ENCODE results near the gene LIMK2.
"Not testable (repeated sequence)": the region's sequence is repeated elsewhere in the genome, so short reads cannot be mapped to it uniquely, and the experiment has no call there.

Gene LIMK2

GRCh38 chr22:31288496-31289240, 76.6 kb downstream of the LIMK2 start:
- in situ Hi-C loops (cut with MboI; ENCODE audit: low sequenced_read_pairs): no loop called here

DNA sequence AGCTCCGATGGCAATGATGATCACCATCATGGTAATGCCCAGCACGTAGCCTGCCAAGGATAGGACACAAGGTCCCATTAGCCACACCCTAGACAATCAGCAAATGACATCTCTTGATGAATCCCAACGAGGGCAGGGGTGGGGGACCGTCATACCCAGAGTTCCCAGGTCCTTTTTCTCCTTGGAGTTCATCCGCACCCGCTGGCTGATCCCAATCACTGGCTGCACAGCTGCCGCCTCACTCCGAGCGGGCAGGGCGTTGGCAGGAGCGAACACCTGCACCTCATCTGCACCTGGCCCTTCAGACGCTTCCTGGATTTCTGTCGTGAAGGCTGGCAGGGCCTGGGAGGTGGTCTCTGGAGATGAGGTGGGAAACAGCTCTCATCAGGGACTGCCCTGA, 77.2 kb downstream of the LIMK2 start:
- in situ Hi-C loops (cut with MboI; ENCODE audit: low sequenced_read_pairs): no loop called here

DNA sequence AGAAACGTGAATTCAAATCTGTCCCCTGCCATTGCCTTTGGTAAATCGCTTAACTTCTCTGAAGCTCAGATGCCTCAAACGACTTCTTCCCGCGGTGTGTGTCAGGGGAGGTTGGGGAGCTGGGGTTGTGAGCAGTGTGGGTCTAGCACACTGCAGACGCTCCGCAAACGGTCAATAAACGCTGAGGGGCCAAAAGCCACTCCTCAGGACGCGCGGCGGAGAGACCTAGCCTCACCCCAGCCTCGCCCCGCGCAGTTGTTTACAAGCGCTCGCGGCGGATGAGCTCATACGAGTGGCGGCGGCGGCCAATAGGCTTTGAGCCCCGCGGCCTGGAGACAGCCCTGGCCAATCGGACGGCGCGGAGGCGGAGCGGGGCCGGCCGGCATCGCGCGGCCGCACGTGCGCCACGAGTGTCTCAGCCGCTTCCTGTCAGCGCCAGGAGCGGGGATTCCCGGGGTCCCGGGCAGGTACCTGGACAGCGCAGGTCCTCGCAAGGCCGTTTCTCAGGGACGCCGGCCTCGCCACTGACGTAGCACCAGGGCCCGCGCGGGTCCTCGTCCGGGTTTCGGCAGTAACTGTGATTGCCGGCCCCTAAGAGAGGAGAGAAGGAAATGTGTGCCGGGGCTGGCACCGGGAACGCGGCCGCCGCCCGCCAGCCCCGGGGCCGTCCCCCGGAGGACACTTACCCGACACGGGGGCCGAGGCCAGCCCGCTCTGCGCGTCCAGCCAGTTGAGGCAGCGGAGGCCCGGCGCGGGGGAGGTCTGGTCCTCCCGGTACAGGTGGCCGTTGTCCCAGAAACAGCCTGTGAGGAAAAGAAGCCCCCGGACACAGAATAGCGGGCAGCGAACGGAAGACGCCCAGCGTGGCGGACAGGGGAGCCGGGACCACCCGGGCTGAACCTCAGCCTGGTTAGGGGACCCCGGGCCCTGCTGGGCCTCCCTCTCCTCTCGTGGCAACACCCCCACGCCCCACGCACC, 78.7 kb downstream of the LIMK2 start:
- in situ Hi-C loops (cut with MboI; ENCODE audit: low sequenced_read_pairs): no loop called here

DNA sequence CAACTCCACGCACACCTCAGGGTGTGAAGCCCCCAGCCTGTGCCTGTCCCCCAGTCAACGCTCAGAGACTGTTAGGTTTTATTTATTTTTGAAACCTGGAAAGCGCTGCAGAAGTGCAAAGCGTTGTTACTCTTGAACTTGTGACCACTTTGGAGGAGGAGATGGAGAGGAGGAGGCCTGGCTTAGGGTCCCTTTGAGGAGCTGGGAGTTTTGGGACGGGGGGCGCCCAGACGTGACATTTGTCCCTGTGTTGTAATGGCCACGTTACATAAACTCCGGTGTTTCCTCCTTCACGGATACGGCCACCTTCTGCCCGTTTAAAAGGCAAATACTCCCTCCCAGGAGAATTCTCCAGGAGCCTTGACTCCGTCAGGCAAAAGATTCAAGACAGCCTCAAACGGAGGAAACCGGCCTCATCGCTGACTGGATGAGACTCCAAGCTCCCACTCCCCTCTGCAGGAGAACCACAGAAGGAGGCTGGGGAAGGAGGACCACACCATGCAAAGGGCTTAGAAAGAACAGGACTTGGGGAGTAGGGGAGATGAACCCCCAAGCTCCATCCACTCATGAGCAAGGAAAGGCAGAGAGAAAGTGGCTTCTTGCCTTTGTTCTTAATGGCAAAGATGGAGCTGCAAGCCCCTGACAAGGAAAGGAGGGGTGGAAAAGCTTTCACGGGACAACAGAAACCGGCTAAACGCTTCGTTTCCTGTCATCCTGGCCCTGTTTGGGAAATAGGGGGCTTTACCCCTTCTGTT, 79.6 kb downstream of the LIMK2 start:
- in situ Hi-C loops (cut with MboI; ENCODE audit: low sequenced_read_pairs): no loop called here

GRCh38 chr22:31292236-31292989, 80.3 kb downstream of the LIMK2 start, which contains the start of gene PIK3IP1:
TSS of gene PIK3IP1 (minus strand) at chr22:31292488. CDS start at chr22:31292344, 144 bp downstream.
- in situ Hi-C loops (cut with MboI; ENCODE audit: low sequenced_read_pairs): no loop called here

DNA sequence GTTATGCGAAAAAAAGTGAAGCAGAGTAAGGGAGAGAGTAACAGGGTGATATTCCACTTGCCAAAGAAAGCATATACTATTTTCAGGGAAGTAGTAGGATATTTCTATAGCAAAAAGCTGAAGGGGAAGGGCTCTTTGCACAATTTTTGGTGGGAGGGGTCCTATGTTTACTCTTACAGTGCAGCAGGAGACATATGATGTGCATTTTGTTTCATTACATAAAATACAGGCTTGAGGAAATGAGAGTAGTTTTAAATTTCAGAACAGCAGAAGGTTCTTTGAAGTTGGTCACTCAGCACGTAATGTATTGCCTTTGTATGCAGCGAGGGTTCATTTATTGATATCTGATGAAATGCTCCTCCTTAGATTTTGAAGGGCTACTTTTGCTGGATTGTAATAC, 83.3 kb downstream of the LIMK2 start:
- in situ Hi-C loops (cut with MboI; ENCODE audit: low sequenced_read_pairs): no loop called here

- in situ Hi-C loops (cut with MboI; ENCODE audit: low sequenced_read_pairs): no loop called here
These were observed 83.9 kb downstream of the LIMK2 start for GRCh38 chr22:31295831-31296657.

- in situ Hi-C loops (cut with MboI; ENCODE audit: low sequenced_read_pairs): no loop called here
These were observed 88.8 kb downstream of the LIMK2 start for GRCh38 chr22:31300896-31301295.

GRCh38 chr22:31302006-31302405, 89.9 kb downstream of the LIMK2 start:
- in situ Hi-C loops (cut with MboI; ENCODE audit: low sequenced_read_pairs): no loop called here

DNA sequence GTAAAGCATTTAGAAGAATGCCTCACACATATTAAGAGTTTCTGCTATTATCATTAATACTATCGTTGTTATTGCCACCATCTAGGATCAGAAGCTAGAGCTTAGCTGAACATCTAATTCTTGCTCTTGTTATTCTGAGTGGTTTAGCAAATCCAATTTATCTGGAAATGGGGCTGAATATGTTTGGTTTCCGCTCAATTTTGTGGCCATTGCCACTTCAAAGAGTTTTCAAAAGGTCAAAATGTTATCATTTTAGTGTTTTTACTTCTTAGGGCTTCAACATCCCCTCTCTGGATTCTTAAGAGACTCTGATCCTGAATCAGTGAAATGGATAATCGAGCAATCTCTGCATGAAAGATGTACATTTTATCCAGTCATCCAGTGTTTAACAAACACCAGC, 90.4 kb downstream of the LIMK2 start:
- in situ Hi-C loops (cut with MboI; ENCODE audit: low sequenced_read_pairs): no loop called here

DNA sequence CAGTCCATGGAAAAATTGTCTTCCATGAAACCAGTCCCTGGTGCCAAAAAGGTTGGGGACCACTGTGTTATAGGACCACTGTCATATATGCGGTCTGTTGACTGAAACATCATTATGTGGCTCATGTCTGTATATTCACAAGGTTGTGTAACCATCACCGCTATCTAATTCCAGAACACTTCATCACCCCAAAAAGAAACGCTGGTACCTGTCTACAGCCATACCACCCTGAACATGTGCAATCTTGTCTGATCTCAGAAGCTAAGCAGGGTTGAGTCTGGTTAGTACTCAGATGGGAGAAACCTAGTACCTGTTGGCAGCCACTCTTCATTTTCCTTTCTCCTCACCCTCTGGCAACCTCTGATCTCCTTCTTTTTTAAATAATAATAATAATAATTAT, 93.1 kb downstream of the LIMK2 start:
- in situ Hi-C loops (cut with MboI; ENCODE audit: low sequenced_read_pairs): no loop called here

DNA sequence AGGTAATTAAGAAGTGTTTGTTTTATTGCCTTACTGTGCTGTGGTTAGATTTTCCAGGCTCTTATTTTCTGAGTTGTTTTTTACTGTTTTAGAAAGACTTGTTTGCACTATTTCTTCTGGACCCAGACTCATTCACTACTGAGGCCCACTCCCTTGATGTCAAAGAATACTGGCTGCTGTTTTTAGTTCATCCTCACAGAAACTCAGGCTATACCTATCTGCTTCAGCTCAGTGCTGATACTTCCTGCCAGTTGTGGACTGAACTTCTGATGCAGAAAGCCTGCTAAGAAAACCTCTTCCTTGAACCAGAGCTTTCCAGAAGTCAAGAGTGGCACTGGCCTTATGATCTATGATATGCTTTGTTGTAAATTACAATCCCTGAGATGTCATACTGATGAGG, 96.1 kb downstream of the LIMK2 start:
- in situ Hi-C loops (cut with MboI; ENCODE audit: low sequenced_read_pairs): no loop called here

GRCh38 chr22:31313366-31314147, 101.5 kb downstream of the LIMK2 start:
- in situ Hi-C loops (cut with MboI; ENCODE audit: low sequenced_read_pairs): no loop called here

DNA sequence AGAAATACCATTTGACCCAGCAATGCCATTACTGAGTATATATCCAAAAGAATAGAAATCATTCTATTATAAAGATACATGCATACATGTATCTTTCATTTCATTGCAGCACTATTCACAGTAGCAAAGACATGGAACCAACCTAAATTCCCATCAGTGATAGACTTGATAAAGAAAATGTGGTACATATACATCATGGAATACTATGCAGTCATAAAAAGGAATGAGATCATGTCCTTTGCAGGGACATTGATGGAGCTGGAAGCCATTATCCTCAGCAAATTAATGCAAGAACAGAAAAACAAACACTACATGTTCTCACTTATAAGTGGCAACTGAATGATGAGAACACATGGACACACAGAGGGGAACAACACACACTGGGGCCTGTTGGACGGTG, 102.1 kb downstream of the LIMK2 start:
- in situ Hi-C loops (cut with MboI; ENCODE audit: low sequenced_read_pairs): not testable (repeated sequence)

DNA sequence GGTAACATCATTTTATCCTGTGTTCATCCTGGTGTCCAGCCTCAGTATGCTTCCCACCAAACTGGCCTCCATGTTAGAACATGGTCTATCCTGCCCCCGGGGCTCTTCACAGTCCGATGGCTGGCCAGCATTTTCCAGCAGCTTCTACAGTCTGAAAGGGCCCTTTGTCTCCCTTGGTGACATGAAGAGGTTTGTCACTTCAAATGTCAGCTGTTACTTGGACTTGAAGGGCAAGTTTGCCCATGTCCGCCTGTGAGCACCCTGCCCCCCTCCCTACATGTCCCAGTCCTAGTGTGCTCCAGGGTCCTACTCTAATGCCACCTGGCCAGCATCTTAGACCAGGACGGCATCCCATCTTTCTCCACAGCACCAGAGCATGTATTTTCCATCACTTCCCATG, 109.3 kb downstream of the LIMK2 start:
- in situ Hi-C loops (cut with MboI; ENCODE audit: low sequenced_read_pairs): no loop called here

- in situ Hi-C loops (cut with MboI; ENCODE audit: low sequenced_read_pairs): no loop called here
These were observed 111.8 kb downstream of the LIMK2 start for GRCh38 chr22:31323578-31324550.

- in situ Hi-C loops (cut with MboI; ENCODE audit: low sequenced_read_pairs): no loop called here
These were observed 114.8 kb downstream of the LIMK2 start for GRCh38 chr22:31326877-31327276.
